GM12878 (cell line): Measurements from ENCODE around the gene PALLD. TPM values are rescaled to one million over a fixed set of nuclear protein-coding genes. Genes with fewer than 3 reads are reported as not detected.

Experiments
- ATAC-seq: fragments of 200-7000 bp; cut with Tn5 transposase; 3 replicates; pipeline ENCODE4 v1.9.1; 2020; ENCODE audit warnings: mild to moderate bottlenecking, moderate library complexity
- BruUV-seq: library from RNA; stranded (reverse); fragments of 400-500 nt; replicated peaks from 2 replicates; lab custom pipeline; 2021; lab: Mats Ljungman, UMichigan
- CTCF ChIA-PET: fragments of 300-600 bp; sonication (Branson Sonifier 250); formaldehyde crosslinking; extraction: SDS; loops from one replicate; lab custom pipeline; 2021; ENCODE audit warnings: inconsistent platforms; lab: Yijun Ruan, JAX
- POLR2A ChIA-PET: fragments of 350-600 bp; formaldehyde crosslinking; extraction: SDS; loops from one replicate; lab custom pipeline; 2021; ENCODE audit warnings: inconsistent platforms; lab: Charles Lee
- RAD21 ChIA-PET: fragments of 300-600 bp; sonication (Branson Sonifier 250); formaldehyde crosslinking; loops from one replicate; lab custom pipeline; 2023; ENCODE audit warnings: antibody characterized with exemption; ENCODE audit not compliant: unreplicated experiment; lab: Charles Lee
- SMC1A ChIA-PET: fragments of 300-600 bp; sonication (Branson Sonifier 250); formaldehyde crosslinking; loops from one replicate; lab custom pipeline; 2023; ENCODE audit not compliant: unreplicated experiment, uncharacterized antibody; lab: Charles Lee
- DNase-seq: peaks from one replicate; pipeline ENCODE4 v3.0.0-alpha.2; 2011; ENCODE audit warnings: low read depth, low spot score
- FAIRE-seq: peaks from 3 replicates; lab custom pipeline; 2011; peaks lifted over from hg19 to GRCh38; lab: Jason Lieb, UNC
- H2AFZ ChIP-seq: 2 replicates; pipeline ENCODE4 v1.6.0; 2011; ENCODE audit warnings: low read depth, low read length, control low read depth; ENCODE audit not compliant: control insufficient read depth
- H3K27ac ChIP-seq: 2 replicates; pipeline ENCODE4 v1.5.1; 2011; ENCODE audit warnings: control low read depth; ENCODE audit not compliant: control insufficient read depth, insufficient read depth
- H3K27me3 ChIP-seq, 2 experiments: replicated peaks in 1 of 2; 2 replicates each; pipeline versions ENCODE4 v1.6.0 to v1.6.1; 2011; ENCODE audit warnings: low read length in 1 of 2; ENCODE audit not compliant: control insufficient read depth in 2 of 2, insufficient read depth in 2 of 2
- H3K36me3 ChIP-seq, 2 experiments: 2 replicates each; pipeline ENCODE4 v1.5.1; 2011; ENCODE audit warnings: low read length in 1 of 2; ENCODE audit not compliant: control insufficient read depth in 2 of 2, insufficient read depth in 2 of 2
- H3K4me1 ChIP-seq: 2 replicates; pipeline ENCODE4 v1.6.1; 2011; ENCODE audit warnings: mild to moderate bottlenecking, low read length, moderate library complexity, mixed read lengths; ENCODE audit not compliant: control insufficient read depth, insufficient read depth
- H3K4me2 ChIP-seq: 2 replicates; pipeline ENCODE4 v1.6.0; 2011; ENCODE audit warnings: control low read depth; ENCODE audit not compliant: control insufficient read depth, insufficient read depth
- H3K4me3 ChIP-seq: fragments of 200-600 bp; sonication (generic); 2 replicates; pipeline ENCODE4 v1.5.1; 2016
- H3K79me2 ChIP-seq: 2 replicates; pipeline ENCODE4 v1.6.0; 2011; ENCODE audit warnings: low read length; ENCODE audit not compliant: control insufficient read depth, insufficient read depth
- H3K9ac ChIP-seq: 2 replicates; pipeline ENCODE4 v1.8.0; 2011; ENCODE audit warnings: low read length, control low read depth, mixed read lengths; ENCODE audit not compliant: control insufficient read depth, insufficient read depth
- H3K9me3 ChIP-seq: replicated peaks from 3 replicates; pipeline ENCODE4 v1.5.1; 2011; ENCODE audit warnings: mild to moderate bottlenecking, low read length; ENCODE audit not compliant: control insufficient read depth, insufficient read depth
- H4K20me1 ChIP-seq: 2 replicates; pipeline ENCODE4 v1.6.0; 2011; ENCODE audit not compliant: control insufficient read depth, insufficient read depth
- CBFB ChIP-seq: IDR thresholded peaks from 2 replicates; pipeline ENCODE4 v1.6.1; 2016; ENCODE audit warnings: antibody characterized with exemption, low read depth
- CEBPB ChIP-seq, 2 experiments: fragments of 150-350 bp in 1 of 2; IDR thresholded peaks; 2 replicates each; pipeline ENCODE4 v1.6.1; 2012 to 2014; ENCODE audit warnings: low read depth in 2 of 2, low read length in 2 of 2, borderline replicate concordance in 1 of 2, inconsistent platforms in 1 of 2
- EP300 ChIP-seq, 2 experiments: fragments of 150-350 bp in 1 of 2; IDR thresholded peaks; 2 replicates each; pipeline ENCODE4 v1.6.1; 2011 to 2012; ENCODE audit warnings: low read depth in 2 of 2, low read length in 2 of 2, borderline replicate concordance in 1 of 2, improper control_type of control experiment in 1 of 2, inconsistent platforms in 1 of 2; ENCODE audit not compliant: control insufficient read depth in 1 of 2
- EZH2 ChIP-seq: IDR thresholded peaks from 2 replicates; pipeline ENCODE4 v1.6.1; 2012; ENCODE audit warnings: low read depth, mild to moderate bottlenecking, control low read depth, inconsistent platforms, low read length, borderline replicate concordance; ENCODE audit not compliant: control insufficient read depth
- GATAD2B ChIP-seq: fragments of 450-650 bp; conservative IDR thresholded peaks from 2 replicates; pipeline ENCODE4 v1.6.1; 2017; ENCODE audit warnings: low read depth, mild to moderate bottlenecking, moderate library complexity
- JUNB ChIP-seq: IDR thresholded peaks from 2 replicates; pipeline ENCODE4 v1.6.1; 2016; ENCODE audit warnings: antibody characterized with exemption, mild to moderate bottlenecking
- MTA3 ChIP-seq: IDR thresholded peaks from 2 replicates; pipeline ENCODE4 v1.6.1; 2012; ENCODE audit warnings: low read length, inconsistent platforms, borderline replicate concordance
- MXI1 ChIP-seq: fragments of 150-350 bp; IDR thresholded peaks from 2 replicates; pipeline ENCODE4 v1.6.1; 2011; ENCODE audit warnings: low read depth, mild to moderate bottlenecking, inconsistent platforms, low read length, improper control_type of control experiment
- POLR2A ChIP-seq: IDR thresholded peaks from 2 replicates; pipeline ENCODE4 v1.6.1; 2011; ENCODE audit warnings: low read depth, mild to moderate bottlenecking, low read length
- RB1 ChIP-seq: fragments of 450-650 bp; formaldehyde crosslinking; IDR thresholded peaks from 2 replicates; pipeline ENCODE4 v1.6.1; 2017; ENCODE audit warnings: mild to moderate bottlenecking, borderline replicate concordance
- RBBP5 ChIP-seq: fragments of 200-600 bp; sonication (generic); conservative IDR thresholded peaks from 2 replicates; pipeline ENCODE4 v1.6.1; 2016
- SMC3 ChIP-seq: IDR thresholded peaks from 2 replicates; pipeline ENCODE4 v1.6.1; 2011; ENCODE audit warnings: low read length, improper control_type of control experiment, borderline replicate concordance
- STAT3 ChIP-seq: IDR thresholded peaks from 2 replicates; pipeline ENCODE4 v1.6.1; 2011; ENCODE audit warnings: low read depth, low read length, improper control_type of control experiment
- TBL1XR1 ChIP-seq: IDR thresholded peaks from 2 replicates; pipeline ENCODE4 v1.6.1; 2012; ENCODE audit warnings: low read depth, low read length, improper control_type of control experiment
- WGBS: methylation state at CpG from one replicate; pipeline ENCODE4 v1.1.6; 2016; ENCODE audit warnings: low lambda C conversion rate; ENCODE audit not compliant: insufficient replicate concordance, insufficient coverage; ENCODE audit errors: missing lambda C conversion rate; 5-methylcytosine and 5-hydroxymethylcytosine counted together
- in situ Hi-C: fragments of 300-500 bp; cut with MboI; formaldehyde crosslinking; loops from 9 replicates; pipeline ENCODE4 v1.14.3; 2018; ENCODE audit warnings: mixed read lengths
- intact Hi-C: fragments of 100-400 bp; cut with micrococcal nuclease; formaldehyde crosslinking; loops from one replicate; pipeline ENCODE4 v1.14.2; 2022; ENCODE audit not compliant: unreplicated experiment
- polyA plus RNA-seq, 11 experiments: library from polyadenylated mRNA; depleted of rRNA in 4 of 11; unstranded in 6 of 11; stranded (reverse) in 5 of 11; fragments of >200 nt; fragmentation: Nextera tagmentation in 4 of 11; fragmentation: Illumina TruSeq in 1 of 11; extraction: Ambion mirVana in 4 of 11; extraction: Trizol in 1 of 11; gene quantifications; 1 replicate in 1 of 11; 2 replicates in 10 of 11; pipeline versions ENCODE4 v1.2.1 to v1.2.3, GENCODE V29; 2011 to 2016; ENCODE audit warnings: inconsistent platforms in 2 of 11, missing spikeins in 2 of 11, low read depth in 1 of 11
- total RNA-seq, 4 experiments: library from RNA; depleted of rRNA in 3 of 4; stranded (reverse); fragments of >200 nt in 3 of 4; fragmentation: Illumina TruSeq in 1 of 4; extraction: Trizol in 1 of 4; gene quantifications; 2 replicates each; pipeline versions ENCODE4 v1.2.1 to v1.2.3, GENCODE V29; 2013 to 2021
- TF ChIP-seq, protein P1 (sequence below): fragments of 450-650 bp; IDR thresholded peaks from 2 replicates; pipeline ENCODE4 v1.6.1; 2017; ENCODE audit warnings: low read depth, mild to moderate bottlenecking, moderate library complexity
- TF ChIP-seq, protein P2 (sequence below): IDR thresholded peaks from 2 replicates; pipeline ENCODE4 v1.6.1; 2011; ENCODE audit warnings: low read depth, low read length, improper control_type of control experiment, borderline replicate concordance
- TF ChIP-seq, protein P3 (sequence below): IDR thresholded peaks from 2 replicates; pipeline ENCODE4 v1.6.1; 2011; ENCODE audit warnings: mild to moderate bottlenecking, low read depth, low read length, moderate library complexity; ENCODE audit not compliant: insufficient replicate concordance

Gene PALLD
- total and polyA plus RNA-seq, 10 of the 15 experiments (the other 5 are each of a cell fraction or from before 2014, with no cell fraction given) = 1.0 to 7.7 (median 1.7) TPM

DNA sequence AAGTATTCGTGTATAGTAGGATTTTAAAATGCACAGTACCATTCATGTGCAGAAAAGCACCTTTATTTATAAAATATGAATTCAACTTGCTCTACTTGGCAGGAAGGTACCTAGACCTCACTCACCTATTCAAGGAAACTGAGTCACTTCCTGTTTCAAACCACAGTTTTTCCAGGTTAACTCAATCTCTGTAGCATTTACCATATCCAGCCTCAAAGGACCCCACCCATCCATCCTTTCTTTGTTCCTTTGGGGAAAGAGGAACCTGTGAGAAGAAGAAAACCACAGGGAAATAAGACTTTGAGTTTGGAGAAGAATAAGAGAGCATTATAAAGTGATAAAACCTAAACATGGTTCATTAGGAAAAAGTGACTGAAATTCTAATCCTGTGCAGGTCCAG lies 262.5 kb downstream of the PALLD start:
- H2AFZ ChIP-seq = no peak overlapping the region
- ChIA-PET CTCF (no interaction called here), POLR2A (no interaction called here), SMC1A (no interaction called here), RAD21 (no interaction called here)
- no peak for FAIRE-seq
- no peaks in the 10 kb centered on the region for H3K79me2 ChIP-seq
- H3K4me1 ChIP-seq = no peaks in the 10 kb centered on the region
- no peaks in the 10 kb centered on the region; a peak in 1 of 4 replicates for H3K27me3 ChIP-seq
- ATAC-seq = no peak
- no peaks in the 10 kb centered on the region for H4K20me1 ChIP-seq
- WGBS = 0% methylated on average over 1 of the region's 1 CpG
- H3K36me3 ChIP-seq = no peaks in the 10 kb centered on the region
- intact Hi-C loops (no loop called here), in situ Hi-C loops (no loop called here)
- H3K4me2 ChIP-seq = no peak overlapping the region
- no peak for DNase-seq
- BruUV-seq = no TSS peak
- no peak overlapping the region for H3K27ac ChIP-seq
- TF ChIP-seq GATAD2B (no peak), MXI1 (no peak), POLR2A (no peak), EZH2 (no peak), CBFB (no peak), STAT3 (no peak), CEBPB (IDR thresholded peaks at IDR 0.05; ENCODE audit: borderline replicate concordance in 1 of 2, low read depth in 2 of 2, low read length in 2 of 2) (no peak), MTA3 (no peak), SMC3 (no peak), RB1 (no peak), TBL1XR1 (no peak), EP300 (IDR thresholded peaks at IDR 0.05; ENCODE audit: borderline replicate concordance in 1 of 2, control insufficient read depth in 1 of 2, low read depth in 2 of 2, low read length in 2 of 2) (no peak), JUNB (no peak), RBBP5 (no peak)
- TF ChIP-seq, protein P1, sequence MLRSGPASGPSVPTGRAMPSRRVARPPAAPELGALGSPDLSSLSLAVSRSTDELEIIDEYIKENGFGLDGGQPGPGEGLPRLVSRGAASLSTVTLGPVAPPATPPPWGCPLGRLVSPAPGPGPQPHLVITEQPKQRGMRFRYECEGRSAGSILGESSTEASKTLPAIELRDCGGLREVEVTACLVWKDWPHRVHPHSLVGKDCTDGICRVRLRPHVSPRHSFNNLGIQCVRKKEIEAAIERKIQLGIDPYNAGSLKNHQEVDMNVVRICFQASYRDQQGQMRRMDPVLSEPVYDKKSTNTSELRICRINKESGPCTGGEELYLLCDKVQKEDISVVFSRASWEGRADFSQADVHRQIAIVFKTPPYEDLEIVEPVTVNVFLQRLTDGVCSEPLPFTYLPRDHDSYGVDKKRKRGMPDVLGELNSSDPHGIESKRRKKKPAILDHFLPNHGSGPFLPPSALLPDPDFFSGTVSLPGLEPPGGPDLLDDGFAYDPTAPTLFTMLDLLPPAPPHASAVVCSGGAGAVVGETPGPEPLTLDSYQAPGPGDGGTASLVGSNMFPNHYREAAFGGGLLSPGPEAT = no peak
- TF ChIP-seq, protein P2, sequence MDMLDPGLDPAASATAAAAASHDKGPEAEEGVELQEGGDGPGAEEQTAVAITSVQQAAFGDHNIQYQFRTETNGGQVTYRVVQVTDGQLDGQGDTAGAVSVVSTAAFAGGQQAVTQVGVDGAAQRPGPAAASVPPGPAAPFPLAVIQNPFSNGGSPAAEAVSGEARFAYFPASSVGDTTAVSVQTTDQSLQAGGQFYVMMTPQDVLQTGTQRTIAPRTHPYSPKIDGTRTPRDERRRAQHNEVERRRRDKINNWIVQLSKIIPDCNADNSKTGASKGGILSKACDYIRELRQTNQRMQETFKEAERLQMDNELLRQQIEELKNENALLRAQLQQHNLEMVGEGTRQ = no peak
- TF ChIP-seq, protein P3, sequence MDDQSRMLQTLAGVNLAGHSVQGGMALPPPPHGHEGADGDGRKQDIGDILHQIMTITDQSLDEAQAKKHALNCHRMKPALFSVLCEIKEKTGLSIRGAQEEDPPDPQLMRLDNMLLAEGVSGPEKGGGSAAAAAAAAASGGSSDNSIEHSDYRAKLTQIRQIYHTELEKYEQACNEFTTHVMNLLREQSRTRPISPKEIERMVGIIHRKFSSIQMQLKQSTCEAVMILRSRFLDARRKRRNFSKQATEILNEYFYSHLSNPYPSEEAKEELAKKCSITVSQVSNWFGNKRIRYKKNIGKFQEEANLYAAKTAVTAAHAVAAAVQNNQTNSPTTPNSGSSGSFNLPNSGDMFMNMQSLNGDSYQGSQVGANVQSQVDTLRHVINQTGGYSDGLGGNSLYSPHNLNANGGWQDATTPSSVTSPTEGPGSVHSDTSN = no peak
- no peak overlapping the region for H3K9ac ChIP-seq
- H3K4me3 ChIP-seq = no peak overlapping the region
- H3K9me3 ChIP-seq = no peaks in the 10 kb centered on the region
